HepG2 (cell line): ENCODE measurements around the gene ZNF606. TPM values are rescaled to one million over a fixed set of nuclear protein-coding genes. Genes with fewer than 3 reads are reported as not detected.
A peak's percentile ranks its signal among the peaks of the same experiment; 100 is the strongest.

Source experiments
- ATF7-NPFF ChIP-seq: sonication (generic); formaldehyde crosslinking; IDR thresholded peaks from 2 replicates; pipeline ENCODE4 v1.8.1; 2023; ENCODE audit warnings: mild to moderate bottlenecking, low read depth, missing genetic modification reagents, moderate library complexity
- CEBPZ ChIP-seq: IDR thresholded peaks from 2 replicates; pipeline ENCODE4 v1.6.1; 2012; ENCODE audit warnings: low read length, improper control_type of control experiment
- GATAD1 ChIP-seq: IDR thresholded peaks from 2 replicates; pipeline ENCODE4 v1.6.1; 2016; ENCODE audit warnings: missing genetic modification reagents, missing compliant biosample characterization
- HOXA3 ChIP-seq: sonication (generic); formaldehyde crosslinking; IDR thresholded peaks from 2 replicates; pipeline ENCODE4 v1.5.0; 2020; ENCODE audit warnings: missing genetic modification reagents
- MAFK ChIP-seq, 2 experiments: IDR thresholded peaks in 1 of 2; conservative IDR thresholded peaks in 1 of 2; 2 replicates each; pipeline ENCODE4 v1.6.1; 2011; ENCODE audit warnings: improper control_type of control experiment in 2 of 2, low read length in 2 of 2
- MIER2 ChIP-seq: IDR thresholded peaks from 2 replicates; pipeline ENCODE4 v1.6.1; 2016; ENCODE audit warnings: missing biosample characterization, missing genetic modification reagents
- NFYB ChIP-seq: sonication (generic); formaldehyde crosslinking; IDR thresholded peaks from 2 replicates; pipeline ENCODE4 v1.4.0; 2020; ENCODE audit warnings: missing genetic modification reagents
- POGZ ChIP-seq: sonication (generic); formaldehyde crosslinking; IDR thresholded peaks from 2 replicates; pipeline ENCODE4 v1.4.0; 2020; ENCODE audit warnings: mild to moderate bottlenecking, missing genetic modification reagents
- POLR2AphosphoS5 ChIP-seq: IDR thresholded peaks from 2 replicates; pipeline ENCODE4 v1.6.1; 2012; ENCODE audit warnings: low read depth, low read length
- RARA ChIP-seq: IDR thresholded peaks from 2 replicates; pipeline ENCODE4 v1.6.1; 2016; ENCODE audit warnings: missing genetic modification reagents, missing compliant biosample characterization
- YEATS2 ChIP-seq: sonication (generic); formaldehyde crosslinking; IDR thresholded peaks from 2 replicates; pipeline ENCODE4 v1.4.0; 2020; ENCODE audit warnings: missing genetic modification reagents, borderline replicate concordance
- ZNF407 ChIP-seq: sonication (generic); formaldehyde crosslinking; IDR thresholded peaks from one replicate; pipeline ENCODE4 v1.5.1; 2020; ENCODE audit warnings: mild to moderate bottlenecking, missing genetic modification reagents; ENCODE audit errors: not compliant biosample characterization
- ZNF501 ChIP-seq: sonication (generic); formaldehyde crosslinking; IDR thresholded peaks from 2 replicates; pipeline ENCODE4 v1.5.1; 2020; ENCODE audit warnings: mild to moderate bottlenecking, moderate library complexity, missing genetic modification reagents
- ZSCAN29 ChIP-seq: sonication (generic); formaldehyde crosslinking; conservative IDR thresholded peaks from 2 replicates; pipeline ENCODE4 v1.4.0; 2020; ENCODE audit warnings: mild to moderate bottlenecking, missing genetic modification reagents
- polyA plus RNA-seq, 8 experiments: library from polyadenylated mRNA; depleted of rRNA in 3 of 8; stranded (reverse) in 7 of 8; unstranded in 1 of 8; fragments of >200 nt; fragmentation: Illumina TruSeq in 4 of 8; extraction: Trizol in 4 of 8; gene quantifications; 2 replicates each; pipeline versions ENCODE4 v1.2.1 to v1.2.3, GENCODE V29; 2011 to 2016; ENCODE audit warnings: low read depth in 4 of 8, missing spikeins in 1 of 8, mixed read lengths in 1 of 8; ENCODE audit not compliant: insufficient read depth in 1 of 8
- total RNA-seq, 5 experiments: library from RNA; depleted of rRNA; stranded (reverse); fragments of >200 nt; fragmentation: Illumina TruSeq; extraction: Trizol; gene quantifications; 2 replicates each; pipeline ENCODE4 v1.2.3, GENCODE V29; 2016; ENCODE audit warnings: low read depth in 1 of 5
- TF ChIP-seq, protein P1 (sequence below): IDR thresholded peaks from 2 replicates; pipeline ENCODE4 v1.6.1; 2016
- TF ChIP-seq, protein P2 (sequence below): IDR thresholded peaks from 2 replicates; pipeline ENCODE4 v1.6.1; 2016; ENCODE audit warnings: missing compliant biosample characterization, missing genetic modification reagents, borderline replicate concordance

ZNF606 gene
- total and polyA plus RNA-seq, 2 of the 13 experiments (the other 11 are each of a cell fraction or from before 2014, with no cell fraction given), result 4.2 to 14.8 TPM

GRCh38 chr19:57947419-57948134 lies 55.0 kb downstream of the ZNF606 start, which contains the start of gene ZNF256 (continued):
- TF ChIP-seq MAFK (conservative IDR thresholded peaks at IDR 0.05 in 1 of 2, IDR thresholded peaks at IDR 0.05 in 1 of 2; ENCODE audit: low read length in 2 of 2) (no peak), ZNF501 (peak; percentile 78), ZSCAN29 (CRISPR knock-in tag) (no peak), MIER2 (CRISPR knock-in tag) (peak; percentile 57; the same call in 1 of the 2 replicates), GATAD1 (peak; percentile 96), ZNF407 (CRISPR knock-in tag) (no peak), RARA (CRISPR knock-in tag) (no peak), HOXA3 (CRISPR knock-in tag) (peak; percentile 81; the same call in 1 of the 2 replicates), YEATS2 (CRISPR knock-in tag) (peak; percentile 94), POGZ (peak; percentile 97), CEBPZ (no peak), ATF7-NPFF (0 out of 2 replicates have a peak, but pooled peaks have one; percentile 17), NFYB (CRISPR knock-in tag) (peak; percentile 83), POLR2AphosphoS5 (peak; percentile 56)
- TF ChIP-seq, protein P1, sequence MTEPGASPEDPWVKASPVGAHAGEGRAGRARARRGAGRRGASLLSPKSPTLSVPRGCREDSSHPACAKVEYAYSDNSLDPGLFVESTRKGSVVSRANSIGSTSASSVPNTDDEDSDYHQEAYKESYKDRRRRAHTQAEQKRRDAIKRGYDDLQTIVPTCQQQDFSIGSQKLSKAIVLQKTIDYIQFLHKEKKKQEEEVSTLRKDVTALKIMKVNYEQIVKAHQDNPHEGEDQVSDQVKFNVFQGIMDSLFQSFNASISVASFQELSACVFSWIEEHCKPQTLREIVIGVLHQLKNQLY (CRISPR knock-in tag), result peak; percentile 52; the same call in 1 of the 2 replicates
- TF ChIP-seq, protein P2, sequence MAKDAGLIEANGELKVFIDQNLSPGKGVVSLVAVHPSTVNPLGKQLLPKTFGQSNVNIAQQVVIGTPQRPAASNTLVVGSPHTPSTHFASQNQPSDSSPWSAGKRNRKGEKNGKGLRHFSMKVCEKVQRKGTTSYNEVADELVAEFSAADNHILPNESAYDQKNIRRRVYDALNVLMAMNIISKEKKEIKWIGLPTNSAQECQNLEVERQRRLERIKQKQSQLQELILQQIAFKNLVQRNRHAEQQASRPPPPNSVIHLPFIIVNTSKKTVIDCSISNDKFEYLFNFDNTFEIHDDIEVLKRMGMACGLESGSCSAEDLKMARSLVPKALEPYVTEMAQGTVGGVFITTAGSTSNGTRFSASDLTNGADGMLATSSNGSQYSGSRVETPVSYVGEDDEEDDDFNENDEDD (CRISPR knock-in tag), result peak; percentile 96
